Adrenal gland (tissue), 5 donors: ENCODE results near the gene SCO1.

ENCODE experiments used
- CTCF ChIP-seq, 6 experiments: fragments of 450-650 bp in 4 of 6; fragments of 200-600 bp in 2 of 6; sonication (generic) in 1 of 6; IDR thresholded peaks; 1 replicate in 5 of 6; 2 replicates in 1 of 6; pipeline versions ENCODE4 v1.5.1 to v1.8.0; 2016 to 2021; ENCODE audit warnings: antibody characterized with exemption in 6 of 6, mild to moderate bottlenecking in 2 of 6, moderate library complexity in 1 of 6
- POLR2A ChIP-seq, 2 donors: fragments of 450-650 bp; IDR thresholded peaks; one replicate each; pipeline ENCODE4 v1.6.1; 2017; ENCODE audit warnings: antibody characterized with exemption in 2 of 2, mild to moderate bottlenecking in 2 of 2, moderate library complexity in 1 of 2
- donor health status: DM: no; HTN: no; CAD: no.

GRCh38 chr17:10726196-10726595, 28.9 kb upstream of the SCO1 start:
- TF ChIP-seq CTCF (IDR thresholded peaks at IDR 0.05) = no peak
- TF ChIP-seq POLR2A (IDR thresholded peaks at IDR 0.05) = no peak
